K562 (cell line): ENCODE data around the gene S100A1. TPM values are rescaled to one million over a fixed set of nuclear protein-coding genes. Genes with fewer than 3 reads are reported as not detected.

Source experiments
- ATF6 ChIP-seq: sonication (generic); formaldehyde crosslinking; IDR thresholded peaks from 2 replicates; pipeline ENCODE4 v1.4.0; 2020; ENCODE audit warnings: mild to moderate bottlenecking, missing genetic modification reagents
- CHD2 ChIP-seq: IDR thresholded peaks from 2 replicates; pipeline ENCODE4 v1.6.1; 2011; ENCODE audit warnings: low read depth, low read length
- CSDE1 ChIP-seq, 2 experiments: fragments of 450-650 bp; IDR thresholded peaks; 2 replicates each; pipeline ENCODE4 v1.6.1; 2016; ENCODE audit warnings: mild to moderate bottlenecking in 1 of 2
- CXXC5 ChIP-seq: fragments of 250-450 bp; sonication (Bioruptor Pico); IDR thresholded peaks from 2 replicates; pipeline ENCODE4 v1.8.0; 2022; ENCODE audit warnings: inconsistent platforms, mild to moderate bottlenecking, moderate library complexity
- EWSR1 ChIP-seq: fragments of 450-650 bp; IDR thresholded peaks from 2 replicates; pipeline ENCODE4 v1.6.1; 2018; ENCODE audit warnings: borderline replicate concordance, mild to moderate bottlenecking, low read depth, moderate library complexity; ENCODE audit not compliant: partially characterized antibody
- MTA3 ChIP-seq: fragments of 450-650 bp; formaldehyde crosslinking; IDR thresholded peaks from 2 replicates; pipeline ENCODE4 v1.6.1; 2017; ENCODE audit warnings: mild to moderate bottlenecking, borderline replicate concordance
- PURB ChIP-seq: sonication (generic); formaldehyde crosslinking; IDR thresholded peaks from 2 replicates; pipeline ENCODE4 v1.9.0; 2021; ENCODE audit warnings: low read depth, mild to moderate bottlenecking, missing genetic modification reagents
- SIX5 ChIP-seq, 2 experiments: IDR thresholded peaks; 2 replicates each; pipeline ENCODE4 v1.6.1; 2011; ENCODE audit warnings: low read length in 2 of 2, borderline replicate concordance in 1 of 2, low read depth in 1 of 2, mild to moderate bottlenecking in 1 of 2, moderate library complexity in 1 of 2; ENCODE audit not compliant: insufficient read depth in 1 of 2
- SRSF7 ChIP-seq: fragments of 200-400 bp; formaldehyde crosslinking; optimal IDR thresholded peaks from 2 replicates; pipeline ENCODE3; 2017; ENCODE audit warnings: mild to moderate bottlenecking, low read depth, low read length
- ZBTB7A ChIP-seq: IDR thresholded peaks from 2 replicates; pipeline ENCODE4 v1.6.1; 2011; ENCODE audit warnings: low read depth, mild to moderate bottlenecking, low read length, moderate library complexity, borderline replicate concordance; ENCODE audit not compliant: control insufficient read depth
- ZFP30 ChIP-seq: fragments of 250-450 bp; sonication (Bioruptor Pico); IDR thresholded peaks from 2 replicates; pipeline ENCODE4 v1.8.0; 2022; ENCODE audit warnings: moderate library complexity, mild to moderate bottlenecking, inconsistent platforms, borderline replicate concordance
- ZNF318 ChIP-seq, 2 experiments: fragments of 450-650 bp; IDR thresholded peaks; 2 replicates each; pipeline ENCODE4 v1.6.1; 2016; ENCODE audit warnings: mild to moderate bottlenecking in 2 of 2, borderline replicate concordance in 1 of 2, low read depth in 1 of 2, moderate library complexity in 1 of 2
- ZNF740 ChIP-seq, 3 experiments: fragments of 200-800 bp in 1 of 3; sonication (Bioruptor generic) in 1 of 3; sonication (generic) in 1 of 3; formaldehyde crosslinking in 1 of 3; IDR thresholded peaks; 2 replicates each; pipeline versions ENCODE4 v1.6.1 to v1.8.0; 2016 to 2022; ENCODE audit warnings: mild to moderate bottlenecking in 2 of 3, missing compliant biosample characterization in 2 of 3, missing genetic modification characterization in 2 of 3, missing genetic modification reagents in 1 of 3
- polyA plus RNA-seq, 8 experiments: library from polyadenylated mRNA; depleted of rRNA in 4 of 8; stranded (reverse) in 5 of 8; unstranded in 3 of 8; fragments of >200 nt; fragmentation: Nextera tagmentation in 2 of 8; fragmentation: Illumina TruSeq in 1 of 8; extraction: Ambion mirVana in 2 of 8; extraction: Trizol in 1 of 8; gene quantifications; 2 replicates each; pipeline versions ENCODE4 v1.2.1 to v1.2.3, GENCODE V29; 2011 to 2014; ENCODE audit warnings: inconsistent platforms in 1 of 8, missing spikeins in 1 of 8
- total RNA-seq, 7 experiments: library from RNA; depleted of rRNA in 6 of 7; stranded (reverse); fragments of >200 nt in 6 of 7; fragmentation: Illumina TruSeq in 2 of 7; extraction: Trizol in 2 of 7; gene quantifications; 2 replicates each; pipeline versions ENCODE4 v1.2.1 to v1.2.3, GENCODE V29; 2011 to 2021; ENCODE audit warnings: low replicate concordance in 1 of 7

S100A1 gene
- total and polyA plus RNA-seq, 9 of the 15 experiments (the other 6 are each of a cell fraction or from before 2014, with no cell fraction given): 0.44 to 30.1 (median 12.7) TPM

- TF ChIP-seq ATF6 (CRISPR knock-in tag) (peak; percentile 72; the same call in 1 of the 2 replicates), CHD2 (peak; percentile 28; the same call in 1 of the 2 replicates), SIX5 (IDR thresholded peaks at IDR 0.05; ENCODE audit: borderline replicate concordance in 1 of 2, insufficient read depth in 1 of 2, low read depth in 1 of 2, low read length in 2 of 2) (0 out of 4 replicates have a peak, but pooled peaks of 1 of the 2 experiments have one; percentile 12), ZBTB7A (peak; percentile 78; the same call in 1 of the 2 replicates), PURB (no peak), CXXC5 (peak; percentile 88), EWSR1 (no peak), MTA3 (peak; percentile 84), ZNF318 (IDR thresholded peaks at IDR 0.05; ENCODE audit: borderline replicate concordance in 1 of 2, low read depth in 1 of 2) (peak in 1 of 2 experiments; percentile 92; a peak in 2 of 4 replicates), ZFP30 (CRISPR knock-in tag) (no peak), CSDE1 (IDR thresholded peaks at IDR 0.05) (peak in 1 of 2 experiments; percentile 90; a peak in 2 of 4 replicates), SRSF7 (no peak), ZNF740 (CRISPR knock-in tag; IDR thresholded peaks at IDR 0.05) (peak; percentile 67; the same call in 1 of the 2 replicates), ZNF740 (tag; IDR thresholded peaks at IDR 0.05) (no peak)
These were observed 5.8 kb downstream of the S100A1 start, which contains the start of gene CHTOP (continued) for GRCh38 chr1:153633754-153634665.
